Endodermal cell (in vitro differentiated cells): Measurements from ENCODE around the gene VSNL1. TPM values are rescaled to one million over a fixed set of nuclear protein-coding genes. Genes with fewer than 3 reads are reported as not detected.

Experiments
- DNase-seq: peaks from one replicate; pipeline ENCODE4 v3.0.0-alpha.2; 2017
- H3K27ac ChIP-seq: 2 replicates; pipeline ENCODE4 v1.5.1; 2013; ENCODE audit warnings: mild to moderate bottlenecking, low read depth, low read length, moderate library complexity
- H3K27me3 ChIP-seq: 2 replicates; pipeline ENCODE4 v1.6.1; 2013; ENCODE audit warnings: mild to moderate bottlenecking, low read length, moderate library complexity; ENCODE audit not compliant: insufficient read depth, control insufficient read depth, poor library complexity, severe bottlenecking
- H3K36me3 ChIP-seq: 2 replicates; pipeline ENCODE4 v1.7.0; 2013; ENCODE audit warnings: mild to moderate bottlenecking, low read length, moderate library complexity; ENCODE audit not compliant: control insufficient read depth, insufficient read depth
- H3K4me1 ChIP-seq: one replicate; pipeline ENCODE4 v1.7.0; 2013; ENCODE audit warnings: low read length; ENCODE audit not compliant: control insufficient read depth, insufficient read depth
- H3K4me3 ChIP-seq: 2 replicates; pipeline ENCODE4 v1.5.1; 2013; ENCODE audit warnings: mild to moderate bottlenecking, low read length, moderate library complexity
- H3K9ac ChIP-seq: 2 replicates; pipeline ENCODE4 v1.6.1; 2013; ENCODE audit warnings: mild to moderate bottlenecking, low read length, moderate library complexity; ENCODE audit not compliant: poor library complexity, severe bottlenecking; ENCODE audit errors: extremely low read depth
- H3K9me3 ChIP-seq: 2 replicates; pipeline ENCODE4 v1.6.1; 2013; ENCODE audit warnings: mild to moderate bottlenecking, low read length, moderate library complexity; ENCODE audit not compliant: control insufficient read depth
- H3K27ac Mint-ChIP-seq: 2 replicates; pipeline ENCODE4 v1.8.0; 2020; ENCODE audit warnings: mixed read lengths
- H3K27me3 Mint-ChIP-seq: 2 replicates; pipeline ENCODE4 v1.8.0; 2021; ENCODE audit warnings: mild to moderate bottlenecking, mixed read lengths; ENCODE audit not compliant: insufficient read depth
- H3K36me3 Mint-ChIP-seq: 2 replicates; pipeline ENCODE4 v1.8.0; 2020; ENCODE audit warnings: low read depth, mixed read lengths
- H3K4me1 Mint-ChIP-seq: 2 replicates; pipeline ENCODE4 v1.8.0; 2020; ENCODE audit warnings: mixed read lengths
- H3K4me3 Mint-ChIP-seq: 2 replicates; pipeline ENCODE4 v1.8.0; 2020; ENCODE audit warnings: mild to moderate bottlenecking, moderate library complexity, mixed read lengths
- H3K9me3 Mint-ChIP-seq: 2 replicates; pipeline ENCODE4 v1.8.0; 2020; ENCODE audit warnings: mild to moderate bottlenecking, mixed read lengths
- WGBS, 2 experiments: methylation state at CpG; one replicate each; pipeline versions ENCODE4 v1.1.5 to v1.1.7; 2013; ENCODE audit warnings: missing lambda C conversion rate in 2 of 2, mixed read lengths in 1 of 2; ENCODE audit not compliant: insufficient coverage in 1 of 2, insufficient read length in 1 of 2; 5-methylcytosine and 5-hydroxymethylcytosine counted together
- total RNA-seq, 2 donors: library from RNA; stranded (reverse); fragmentation: NEBNext Ultra II Directional in 1 of 2; extraction: Animal tissue kit (Norgen Biotek cat#: 25700) in 1 of 2; gene quantifications; 2 replicates in 1 of 2; 3 replicates in 1 of 2; pipeline ENCODE4 v1.2.1, GENCODE V29; 2021
- TF ChIP-seq, protein P1 (sequence below): fragments of 200-600 bp; sonication (generic); conservative IDR thresholded peaks from 2 replicates; pipeline ENCODE4 v1.5.0; 2021; ENCODE audit warnings: antibody characterized with exemption, mild to moderate bottlenecking

VSNL1 gene
- total RNA-seq, 2 donors from 2014 or later, result 1.4 to 3.3 TPM

DNA sequence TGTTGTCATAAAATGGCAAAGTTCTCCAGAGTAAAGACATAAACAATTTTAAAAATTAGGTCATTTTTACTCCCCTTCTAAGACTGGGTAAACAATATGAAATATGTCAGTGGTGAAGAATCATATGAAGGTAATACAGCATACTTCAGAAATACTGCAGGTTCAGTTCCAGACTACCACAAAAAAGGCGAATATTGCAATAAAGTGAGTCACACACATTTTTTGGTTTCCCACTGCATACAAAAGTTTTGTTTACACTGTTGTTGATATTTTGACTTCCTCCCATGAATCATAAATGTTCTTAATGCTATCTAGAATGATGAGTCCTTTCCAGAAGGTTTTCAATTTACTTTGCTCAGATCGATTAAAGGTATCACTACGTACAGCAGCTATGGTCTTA, 139.6 kb downstream of the VSNL1 start:
- Mint-ChIP-seq H3K27ac (no peak overlapping the region), H3K9me3 (no peaks in the 10 kb centered on the region), H3K4me3 (no peak overlapping the region), H3K36me3 (peaks cover 47% of the 10 kb centered on the region), H3K27me3 (no peaks in the 10 kb centered on the region), H3K4me1 (no peaks in the 10 kb centered on the region)
- no peak overlapping the region for H3K27ac ChIP-seq
- no peak overlapping the region for H3K4me3 ChIP-seq
- no peak for DNase-seq
- peaks cover 64% of the 10 kb centered on the region for H3K36me3 ChIP-seq
- no peaks in the 10 kb centered on the region for H3K9me3 ChIP-seq
- H3K4me1 ChIP-seq, result no peaks in the 10 kb centered on the region
- TF ChIP-seq, protein P1, sequence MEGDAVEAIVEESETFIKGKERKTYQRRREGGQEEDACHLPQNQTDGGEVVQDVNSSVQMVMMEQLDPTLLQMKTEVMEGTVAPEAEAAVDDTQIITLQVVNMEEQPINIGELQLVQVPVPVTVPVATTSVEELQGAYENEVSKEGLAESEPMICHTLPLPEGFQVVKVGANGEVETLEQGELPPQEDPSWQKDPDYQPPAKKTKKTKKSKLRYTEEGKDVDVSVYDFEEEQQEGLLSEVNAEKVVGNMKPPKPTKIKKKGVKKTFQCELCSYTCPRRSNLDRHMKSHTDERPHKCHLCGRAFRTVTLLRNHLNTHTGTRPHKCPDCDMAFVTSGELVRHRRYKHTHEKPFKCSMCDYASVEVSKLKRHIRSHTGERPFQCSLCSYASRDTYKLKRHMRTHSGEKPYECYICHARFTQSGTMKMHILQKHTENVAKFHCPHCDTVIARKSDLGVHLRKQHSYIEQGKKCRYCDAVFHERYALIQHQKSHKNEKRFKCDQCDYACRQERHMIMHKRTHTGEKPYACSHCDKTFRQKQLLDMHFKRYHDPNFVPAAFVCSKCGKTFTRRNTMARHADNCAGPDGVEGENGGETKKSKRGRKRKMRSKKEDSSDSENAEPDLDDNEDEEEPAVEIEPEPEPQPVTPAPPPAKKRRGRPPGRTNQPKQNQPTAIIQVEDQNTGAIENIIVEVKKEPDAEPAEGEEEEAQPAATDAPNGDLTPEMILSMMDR, result no peak
- 99 to 100% methylated on average over 3 of the region's 3 CpGs for whole genome bisulfite sequencing, 2 experiments
- H3K27me3 ChIP-seq, result no peaks in the 10 kb centered on the region
- H3K9ac ChIP-seq, result no peak overlapping the region

- Histone ChIP-seq H3K4me1 (no peaks in the 10 kb centered on the region), H3K9me3 (no peaks in the 10 kb centered on the region), H3K36me3 (peaks cover 53% of the 10 kb centered on the region), H3K27ac (no peak overlapping the region), H3K4me3 (no peak overlapping the region), H3K9ac (no peak overlapping the region), H3K27me3 (no peaks in the 10 kb centered on the region)
- peaks cover 50% of the 10 kb centered on the region for H3K36me3 Mint-ChIP-seq
- H3K9me3 Mint-ChIP-seq, result no peaks in the 10 kb centered on the region
- H3K4me1 Mint-ChIP-seq, result no peaks in the 10 kb centered on the region
- 90 to 95% methylated on average over 4 to 6 of the region's 6 CpGs for WGBS, 2 experiments
- H3K27ac Mint-ChIP-seq, result no peak overlapping the region
- DNase-seq, result no peak
- TF ChIP-seq, protein P1, result no peak
- no peaks in the 10 kb centered on the region for H3K27me3 Mint-ChIP-seq
- H3K4me3 Mint-ChIP-seq, result no peak overlapping the region
Measured at GRCh38 chr2:17682098-17682857, 141.8 kb downstream of the VSNL1 start.

GRCh38 chr2:17683981-17684380, 143.5 kb downstream of the VSNL1 start:
- TF ChIP-seq, protein P1, result no peak
- no peak overlapping the region for H3K9ac ChIP-seq

More at GRCh38 chr2:17683981-17684380, 143.5 kb downstream of the VSNL1 start:
- Histone ChIP-seq H3K27ac (no peak overlapping the region), H3K27me3 (no peaks in the 10 kb centered on the region), H3K4me1 (no peaks in the 10 kb centered on the region), H3K4me3 (no peak overlapping the region), H3K36me3 (peaks cover 55% of the 10 kb centered on the region), H3K9me3 (no peaks in the 10 kb centered on the region)
- Mint-ChIP-seq H3K27ac (no peak overlapping the region), H3K4me3 (no peak overlapping the region), H3K36me3 (peaks cover 53% of the 10 kb centered on the region), H3K9me3 (no peaks in the 10 kb centered on the region), H3K27me3 (no peaks in the 10 kb centered on the region), H3K4me1 (no peaks in the 10 kb centered on the region)
- WGBS, 2 experiments, result 92% methylated on average over 2 of the region's 2 CpGs; no CpG with 5 or more reads in 1 of the 2 experiments
- DNase-seq, result no peak
